ENCODE results near the gene MTG2.

DNA sequence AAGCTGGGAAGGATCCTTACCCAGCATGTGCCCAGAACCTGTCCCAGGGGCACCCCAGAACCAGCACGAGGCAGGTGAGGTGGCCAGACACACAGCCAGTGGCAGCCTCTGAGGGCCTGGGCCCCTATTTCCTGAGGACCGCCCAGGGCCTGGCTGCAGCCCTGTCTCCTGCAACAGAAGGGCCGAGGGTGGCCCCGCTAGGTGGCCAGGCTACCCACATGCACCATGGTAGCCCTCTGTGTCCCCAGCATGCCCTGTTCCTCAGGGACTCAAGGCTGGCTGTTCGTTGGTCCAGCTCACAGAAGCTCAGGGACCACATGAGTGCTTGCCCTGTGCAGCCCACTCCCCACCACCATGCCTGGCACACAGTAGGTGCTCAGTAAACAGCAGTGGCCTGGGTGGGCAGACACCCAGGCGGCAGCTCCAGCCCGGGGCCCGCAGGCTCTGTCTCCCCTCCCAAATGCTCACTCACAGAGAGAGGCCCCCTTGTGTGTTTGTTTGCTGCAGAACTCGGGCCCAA, 29.0 kb downstream of the MTG2 start:
- TF ChIP-seq TEAD4 (IDR thresholded peaks at IDR 0.05; ENCODE audit: low read depth, low read length): no peak
- no peak for TF ChIP-seq RFX5 (IDR thresholded peaks at IDR 0.05; ENCODE audit: borderline replicate concordance, low read depth, low read length)
- no peak for TF ChIP-seq SAP30 (IDR thresholded peaks at IDR 0.05; ENCODE audit: insufficient read depth, insufficient replicate concordance, low read length)
- no peak for TF ChIP-seq CTCF (IDR thresholded peaks at IDR 0.05; ENCODE audit: control extremely low read depth in 1 of 3, insufficient read depth in 1 of 3, low read depth in 1 of 3, low read length in 3 of 3)
- TF ChIP-seq EZH2 (IDR thresholded peaks at IDR 0.05; ENCODE audit: low read depth, low read length, severe bottlenecking): no peak
- TF ChIP-seq POLR2AphosphoS5 (IDR thresholded peaks at IDR 0.05; ENCODE audit: low read depth, low read length): no peak
- TF ChIP-seq POLR2A (IDR thresholded peaks at IDR 0.05; ENCODE audit: control extremely low read depth in 1 of 2, low read depth in 2 of 2, low read length in 2 of 2): no peak
- no peak for TF ChIP-seq EGR1 (IDR thresholded peaks at IDR 0.05; ENCODE audit: borderline replicate concordance, low read depth, low read length)
- no peak for TF ChIP-seq CBX5 (IDR thresholded peaks at IDR 0.05; ENCODE audit: low read depth, low read length)
- no peak for TF ChIP-seq RAD21 (IDR thresholded peaks at IDR 0.05 in 1 of 2, conservative IDR thresholded peaks at IDR 0.05 in 1 of 2; ENCODE audit: low read depth in 2 of 2, low read length in 2 of 2)
- no peak for TF ChIP-seq SIX5 (IDR thresholded peaks at IDR 0.05; ENCODE audit: low read depth, low read length)
- TF ChIP-seq YY1 (IDR thresholded peaks at IDR 0.05; ENCODE audit: low read depth, low read length): no peak
- TF ChIP-seq, protein P1, sequence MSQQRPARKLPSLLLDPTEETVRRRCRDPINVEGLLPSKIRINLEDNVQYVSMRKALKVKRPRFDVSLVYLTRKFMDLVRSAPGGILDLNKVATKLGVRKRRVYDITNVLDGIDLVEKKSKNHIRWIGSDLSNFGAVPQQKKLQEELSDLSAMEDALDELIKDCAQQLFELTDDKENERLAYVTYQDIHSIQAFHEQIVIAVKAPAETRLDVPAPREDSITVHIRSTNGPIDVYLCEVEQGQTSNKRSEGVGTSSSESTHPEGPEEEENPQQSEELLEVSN (IDR thresholded peaks at IDR 0.05): no peak
- TF ChIP-seq CHD2 (IDR thresholded peaks at IDR 0.05; ENCODE audit: low read length): no peak
